ENCODE data around the gene SARDH.
A peak's percentile ranks its signal among the peaks of the same experiment; 100 is the strongest.

The SARDH gene

DNA sequence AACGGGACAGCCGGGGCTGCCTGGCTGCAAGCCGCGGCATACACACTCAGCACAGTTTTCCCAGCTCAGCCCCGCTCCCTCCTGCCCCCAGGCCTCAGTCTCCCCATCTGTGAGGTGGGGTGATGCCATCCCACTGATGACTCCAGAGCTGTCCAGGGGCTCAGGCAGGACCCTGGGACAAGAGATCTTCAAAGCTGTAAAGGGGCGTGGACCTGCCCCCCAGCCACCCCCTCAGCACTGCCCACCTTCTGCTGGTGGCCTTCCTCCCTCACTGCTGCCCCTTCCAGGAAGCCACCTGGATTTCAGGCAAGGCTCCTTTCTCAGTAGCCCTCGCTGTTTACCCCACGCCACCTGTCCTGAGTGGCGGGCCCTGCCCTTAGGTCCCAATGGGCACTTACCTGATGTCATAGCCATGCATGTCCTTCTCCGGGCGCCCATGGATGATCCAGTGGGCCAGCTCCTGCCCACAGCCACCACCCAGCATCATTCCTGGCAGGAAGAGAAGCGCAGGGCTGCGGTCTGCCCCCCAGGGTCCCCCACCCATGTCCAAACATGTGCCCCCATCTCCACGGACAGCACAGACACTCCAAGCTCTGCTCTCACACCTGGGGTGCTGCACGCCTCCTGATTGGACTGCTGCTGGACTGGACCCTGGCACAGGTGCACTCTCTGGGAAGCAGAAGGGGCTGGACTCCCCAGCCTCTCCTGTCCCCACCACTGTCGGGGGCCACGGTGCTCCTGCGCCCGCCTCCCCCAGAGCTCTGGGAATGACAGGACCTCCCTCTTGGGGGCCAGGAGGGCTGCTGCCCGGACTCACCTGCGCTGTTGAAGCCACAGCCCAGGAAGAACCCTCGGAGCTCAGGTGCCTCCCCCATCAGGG lies 25.7 kb downstream of the SARDH start:
- DNase-seq: no peak

DNA sequence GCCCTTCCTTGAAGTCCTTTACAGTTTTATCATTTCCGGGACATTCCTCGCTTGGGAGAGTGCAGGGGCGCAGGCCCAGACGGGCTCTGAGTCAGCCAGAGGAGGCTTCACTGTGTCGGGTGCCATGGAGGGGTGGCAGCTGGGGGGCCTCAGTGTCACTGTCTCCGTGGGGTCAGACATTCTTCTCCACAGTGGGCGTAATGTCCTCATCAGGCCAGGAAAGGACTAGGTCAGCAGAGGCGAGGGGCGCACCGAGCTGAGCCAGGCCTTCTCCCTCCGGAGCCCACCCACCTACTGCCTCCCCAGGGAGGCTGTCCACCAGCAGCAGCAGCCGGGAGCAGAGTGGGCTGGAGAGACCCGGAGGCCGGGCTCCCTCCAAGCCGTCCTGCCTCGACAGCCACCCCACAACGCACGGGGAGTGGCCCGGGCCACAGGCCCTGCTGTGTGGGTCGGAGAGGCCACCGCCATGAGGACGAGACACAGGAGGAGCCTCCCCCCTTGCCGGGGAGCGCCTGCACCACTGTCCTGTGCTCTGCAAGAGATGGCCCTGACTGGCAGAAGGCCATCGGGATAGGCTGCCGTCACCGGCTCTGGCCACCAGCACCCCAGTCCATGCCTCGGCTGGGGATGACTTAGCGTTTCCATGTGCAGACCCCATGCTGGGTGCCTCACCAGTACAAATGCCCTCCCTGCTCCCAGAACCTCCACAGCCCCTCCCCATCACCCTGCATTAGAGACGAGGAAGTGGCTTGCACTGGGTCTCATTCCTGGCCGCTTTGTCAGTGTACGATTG lies 26.5 kb downstream of the SARDH start:
- DNase-seq: no peak

GRCh38 chr9:133710661-133711427 lies 27.3 kb downstream of the SARDH start:
- DNase-seq: no peak

DNA sequence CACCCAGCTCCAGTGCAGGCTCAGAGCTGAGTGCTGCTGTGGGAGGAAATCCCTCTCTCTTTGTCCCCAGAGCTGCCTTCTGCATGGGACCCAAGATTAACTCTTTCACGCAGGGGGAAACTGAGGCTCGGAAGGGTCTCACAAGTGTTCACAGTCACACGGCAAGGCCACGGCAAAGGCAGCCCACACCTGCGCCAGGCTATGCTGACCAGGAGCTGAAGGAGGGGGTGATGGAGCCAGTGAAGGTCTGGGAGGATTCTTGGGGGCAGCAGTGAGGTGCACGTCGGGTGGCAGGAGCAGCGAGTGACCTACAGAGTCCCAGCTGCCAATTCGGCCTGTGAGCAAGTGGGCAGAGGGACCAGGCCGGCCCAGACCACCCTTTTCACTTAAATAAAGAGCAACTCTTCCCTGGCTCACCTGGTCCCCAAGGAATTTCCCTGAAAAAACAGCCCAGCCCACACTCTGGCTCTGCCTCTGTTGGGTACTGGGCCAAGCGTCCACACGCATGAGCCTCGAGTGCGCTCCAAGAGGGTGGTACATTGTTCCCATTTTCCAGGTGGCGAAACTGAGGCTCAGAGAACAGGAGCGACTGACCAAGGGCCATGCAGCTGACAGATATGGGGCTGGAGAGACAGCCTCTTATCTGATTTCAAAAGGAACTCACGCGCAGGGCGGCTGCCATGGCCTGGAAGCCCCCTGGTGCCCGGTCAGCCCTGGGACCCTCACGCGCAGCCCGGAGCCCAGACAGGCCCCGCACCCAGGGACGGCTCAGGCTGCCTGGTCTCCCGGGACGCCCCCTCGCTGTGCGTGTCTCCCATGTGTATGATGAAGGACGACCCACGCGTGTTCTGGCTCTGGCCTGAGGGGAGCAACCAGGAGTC lies 28.2 kb downstream of the SARDH start:
- DNase-seq: no peak

DNA sequence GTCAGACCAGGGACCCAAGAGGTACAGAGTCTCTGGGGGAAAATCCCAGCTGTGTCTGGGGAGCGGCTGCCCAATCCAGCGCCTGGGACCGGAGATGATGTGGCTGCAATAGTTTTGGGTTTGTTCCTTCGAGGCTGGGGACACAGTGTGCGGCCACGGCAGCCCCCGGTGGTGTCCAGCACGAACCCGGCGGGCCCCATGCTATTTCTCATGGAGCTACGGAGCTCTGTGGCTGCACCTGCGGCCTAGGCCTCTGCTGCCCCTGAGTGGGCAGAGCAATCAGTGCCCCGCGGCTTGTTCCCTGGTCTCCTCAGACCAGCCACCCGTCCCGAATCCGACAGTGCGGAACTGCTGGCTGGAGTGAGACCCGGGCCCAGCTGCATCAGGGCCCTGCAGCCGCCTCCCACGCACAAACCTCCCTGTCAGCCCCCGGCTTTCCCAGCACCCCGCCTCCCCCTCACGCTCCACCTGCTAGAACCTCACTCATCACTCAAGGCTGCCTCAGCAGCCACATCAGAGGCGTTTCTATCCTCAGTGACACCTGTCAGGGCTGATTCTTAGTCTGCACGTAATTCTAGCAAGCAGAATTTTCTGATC lies 29.0 kb downstream of the SARDH start:
- peak; percentile 65 for DNase-seq

- no peak for DNase-seq
Measured at GRCh38 chr9:133708246-133709014, 29.7 kb downstream of the SARDH start.

GRCh38 chr9:133707763-133708245 lies 30.3 kb downstream of the SARDH start:
- no peak for DNase-seq

DNA sequence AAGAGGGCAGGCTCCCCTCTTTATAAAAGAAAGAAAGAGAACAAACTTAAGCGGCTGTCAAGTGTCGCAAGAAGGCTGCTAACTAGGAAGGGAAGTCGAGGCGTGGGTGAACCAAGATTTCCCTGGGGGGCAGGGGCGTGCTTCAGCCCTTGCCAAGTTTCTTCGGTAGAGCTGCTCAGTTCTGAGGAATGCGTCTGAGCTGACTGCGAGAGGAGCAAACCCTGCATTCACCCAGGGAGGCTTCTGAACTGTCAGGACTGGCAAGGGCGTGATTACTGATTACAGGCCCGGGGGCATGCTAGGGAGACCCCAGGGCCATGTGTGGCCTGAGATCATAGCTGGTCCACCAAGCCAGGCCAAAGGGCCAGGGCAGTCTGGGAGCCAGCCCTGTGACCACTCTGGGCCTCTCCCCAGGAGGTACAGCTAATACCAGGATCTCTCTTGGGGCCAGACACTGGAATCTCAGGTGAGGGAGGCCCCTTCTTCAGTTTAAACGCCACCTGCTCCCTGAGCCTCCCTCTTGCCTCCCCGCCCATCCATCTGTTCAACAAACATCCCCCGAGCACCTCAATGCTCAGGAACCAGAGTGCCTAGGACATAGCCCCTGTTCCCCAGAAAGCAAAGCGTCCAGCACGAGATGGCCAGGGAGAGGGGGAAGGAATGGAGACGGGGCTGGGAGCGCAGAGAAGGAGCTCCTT lies 30.9 kb downstream of the SARDH start:
- no peak for DNase-seq

- no peak for DNase-seq
Measured at GRCh38 chr9:133706307-133707050, 31.7 kb downstream of the SARDH start.

DNA sequence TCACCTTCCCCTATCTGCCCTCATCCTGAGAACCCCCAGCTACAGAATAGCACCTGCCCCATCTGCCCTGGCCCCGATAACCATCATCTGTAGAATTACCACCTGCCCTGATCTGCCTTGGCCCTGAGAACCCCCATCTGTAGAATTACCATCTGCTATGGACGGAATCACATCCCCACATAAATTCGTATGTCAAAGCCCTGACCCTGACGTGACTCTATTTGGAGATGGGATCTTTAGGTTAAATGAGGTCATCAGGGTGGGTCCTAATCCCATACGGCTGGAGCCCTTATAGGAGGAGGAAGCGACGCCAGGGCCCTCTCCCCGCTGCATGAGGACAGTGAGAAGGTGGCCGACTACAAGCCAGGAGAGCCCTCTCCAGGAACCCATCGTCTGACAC lies 32.6 kb downstream of the SARDH start:
- no peak for DNase-seq

DNA sequence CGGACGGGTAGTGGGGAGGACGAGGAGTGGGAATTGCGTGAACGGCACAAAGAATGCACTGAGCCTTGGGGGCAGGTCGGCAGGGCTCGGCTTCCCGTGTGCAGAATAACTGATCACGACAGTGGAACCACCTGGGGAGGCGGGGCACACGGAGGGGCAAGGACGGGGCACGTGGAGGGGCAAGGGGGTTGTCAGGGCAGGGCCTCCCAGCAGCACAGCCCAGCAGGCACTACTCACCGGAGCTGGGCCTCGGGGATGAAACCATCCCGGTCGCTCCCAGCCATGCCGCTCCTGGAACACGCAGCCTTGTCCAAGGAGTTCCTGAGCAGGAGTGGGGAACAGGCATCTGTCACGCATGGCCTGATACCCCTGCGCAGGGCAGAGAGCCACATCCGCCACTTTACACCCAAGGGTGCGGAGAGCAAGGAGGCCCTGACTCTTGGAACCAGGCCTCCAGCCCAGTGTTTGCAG lies 33.4 kb downstream of the SARDH start:
- DNase-seq: no peak

DNA sequence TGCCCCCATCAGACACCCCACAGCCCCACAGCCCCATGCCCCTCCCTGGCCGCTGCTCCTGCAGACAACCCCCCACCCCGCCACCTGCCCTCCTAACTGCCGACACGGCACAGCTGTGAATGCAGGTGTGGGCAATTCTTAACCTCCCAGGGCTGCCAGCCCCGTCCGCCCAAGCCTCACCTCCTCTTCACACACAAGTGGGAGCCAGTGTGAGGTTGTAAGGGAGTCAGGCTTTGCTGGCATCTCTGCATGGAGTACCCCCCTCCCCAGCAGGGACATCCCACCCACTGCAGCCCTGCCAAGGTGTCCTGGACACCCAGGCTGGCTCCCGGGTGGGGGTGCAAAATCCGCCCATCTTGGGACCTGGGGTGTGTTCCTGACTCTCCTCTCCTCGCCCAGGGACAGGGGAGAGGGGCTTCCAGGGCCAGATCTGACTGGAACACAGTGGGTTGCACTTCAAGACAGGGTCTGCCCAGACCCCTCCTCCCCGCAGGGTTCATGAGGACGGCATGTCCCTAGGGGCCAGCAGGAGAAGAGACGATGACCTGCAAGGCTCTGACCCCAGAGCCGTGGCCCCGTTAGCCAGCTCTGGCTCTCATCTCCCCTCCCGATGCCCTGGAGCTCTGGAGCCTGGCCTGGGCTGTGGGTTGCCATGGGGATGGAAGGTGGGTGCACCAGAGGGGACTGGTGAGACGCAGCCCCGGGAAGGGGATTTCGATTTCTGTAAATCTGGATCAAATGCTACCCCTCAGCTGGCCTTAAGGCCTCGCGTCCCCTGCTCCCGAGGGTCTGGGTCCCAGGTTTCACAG lies 34.4 kb downstream of the SARDH start:
- no peak for DNase-seq

GRCh38 chr9:133702798-133703590 lies 35.2 kb downstream of the SARDH start:
- no peak for DNase-seq

GRCh38 chr9:133701981-133702797 lies 36.0 kb downstream of the SARDH start:
- DNase-seq: peak; percentile 38

DNA sequence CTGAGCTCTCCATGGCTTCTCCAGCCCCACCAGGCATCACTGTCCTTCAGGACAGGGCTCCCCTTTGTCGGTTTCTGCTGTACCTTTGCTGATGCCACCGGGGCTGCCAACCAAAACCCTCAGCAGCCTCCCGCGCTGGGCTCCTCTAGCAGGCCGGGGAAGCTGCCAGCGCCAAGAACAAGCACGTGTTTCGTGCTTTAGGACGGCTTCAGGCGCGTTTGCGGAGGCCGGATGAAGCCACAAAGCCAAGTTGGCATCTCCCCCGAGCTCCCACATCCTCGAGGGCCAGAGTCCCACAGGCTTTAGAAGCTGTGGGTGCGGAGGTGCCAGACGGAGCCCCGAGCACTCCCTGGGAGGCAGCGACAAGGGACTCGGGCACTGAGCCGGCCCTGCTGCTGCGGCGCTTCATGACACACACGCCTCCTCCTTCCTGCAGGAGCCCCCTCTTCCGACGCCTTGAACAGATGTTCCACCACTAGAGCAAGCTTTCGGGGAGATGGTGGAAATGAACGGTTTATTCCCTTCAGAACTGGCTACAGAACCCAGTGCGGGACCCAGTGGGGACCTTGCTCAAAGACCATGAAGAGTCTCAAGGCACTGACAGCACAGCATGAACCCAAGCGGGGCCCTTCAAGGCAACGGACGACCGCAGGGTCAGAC lies 36.7 kb downstream of the SARDH start:
- DNase-seq: peak; percentile 34

- DNase-seq: no peak
Measured at GRCh38 chr9:133700819-133701320, 37.3 kb downstream of the SARDH start.
